ENCODE data around the gene BPIFA2. TPM values are rescaled to one million over a fixed set of nuclear protein-coding genes. Genes with fewer than 3 reads are reported as not detected.

Gene BPIFA2
- total RNA-seq, 2 donors from 2014 or later, result not detected

DNA sequence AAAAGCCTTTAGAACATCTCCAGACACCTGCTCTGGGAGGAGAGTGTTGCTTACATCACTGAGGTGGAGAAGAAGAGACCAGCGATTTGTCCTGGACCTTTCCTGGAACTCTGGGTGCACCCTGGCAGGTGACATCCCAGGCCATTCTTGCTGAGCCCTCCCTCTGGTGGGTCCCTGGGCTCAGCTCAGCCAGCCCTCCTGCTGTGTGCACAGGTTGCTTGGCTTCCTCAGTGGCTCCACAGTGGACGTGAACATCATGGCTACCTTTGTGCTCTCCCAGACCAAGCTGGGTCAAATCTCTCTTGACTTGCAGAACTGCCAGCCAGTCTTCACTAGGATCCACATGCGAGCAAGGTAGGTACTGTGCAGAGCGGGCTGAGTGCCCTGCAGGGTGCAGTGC, 19.9 kb upstream of the BPIFA2 start:
- H3K4me1 Mint-ChIP-seq, result peaks cover 10% of the 10 kb centered on the region
- peak; percentile 33 for DNase-seq
- H3K27ac Mint-ChIP-seq, result no peak overlapping the region
- no peaks in the 10 kb centered on the region for H3K36me3 Mint-ChIP-seq (ENCODE audit: low read depth)
- Histone ChIP-seq H3K27me3 (ENCODE audit: control insufficient read depth, insufficient read depth, low read length, poor library complexity, severe bottlenecking) (peaks cover 24% of the 10 kb centered on the region), H3K4me1 (ENCODE audit: control insufficient read depth, insufficient read depth, low read length) (no peaks in the 10 kb centered on the region), H3K9ac (ENCODE audit: extremely low read depth, low read length, poor library complexity, severe bottlenecking) (no peak overlapping the region), H3K4me3 (ENCODE audit: low read length) (no peak overlapping the region), H3K9me3 (ENCODE audit: control insufficient read depth, low read length) (no peaks in the 10 kb centered on the region), H3K36me3 (ENCODE audit: control insufficient read depth, insufficient read depth, low read length) (no peaks in the 10 kb centered on the region), H3K27ac (ENCODE audit: low read depth, low read length) (no peak overlapping the region)
- peaks cover 5% of the 10 kb centered on the region for H3K9me3 Mint-ChIP-seq
- no peak overlapping the region for H3K4me3 Mint-ChIP-seq
- TF ChIP-seq, protein P1, sequence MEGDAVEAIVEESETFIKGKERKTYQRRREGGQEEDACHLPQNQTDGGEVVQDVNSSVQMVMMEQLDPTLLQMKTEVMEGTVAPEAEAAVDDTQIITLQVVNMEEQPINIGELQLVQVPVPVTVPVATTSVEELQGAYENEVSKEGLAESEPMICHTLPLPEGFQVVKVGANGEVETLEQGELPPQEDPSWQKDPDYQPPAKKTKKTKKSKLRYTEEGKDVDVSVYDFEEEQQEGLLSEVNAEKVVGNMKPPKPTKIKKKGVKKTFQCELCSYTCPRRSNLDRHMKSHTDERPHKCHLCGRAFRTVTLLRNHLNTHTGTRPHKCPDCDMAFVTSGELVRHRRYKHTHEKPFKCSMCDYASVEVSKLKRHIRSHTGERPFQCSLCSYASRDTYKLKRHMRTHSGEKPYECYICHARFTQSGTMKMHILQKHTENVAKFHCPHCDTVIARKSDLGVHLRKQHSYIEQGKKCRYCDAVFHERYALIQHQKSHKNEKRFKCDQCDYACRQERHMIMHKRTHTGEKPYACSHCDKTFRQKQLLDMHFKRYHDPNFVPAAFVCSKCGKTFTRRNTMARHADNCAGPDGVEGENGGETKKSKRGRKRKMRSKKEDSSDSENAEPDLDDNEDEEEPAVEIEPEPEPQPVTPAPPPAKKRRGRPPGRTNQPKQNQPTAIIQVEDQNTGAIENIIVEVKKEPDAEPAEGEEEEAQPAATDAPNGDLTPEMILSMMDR (conservative IDR thresholded peaks at IDR 0.05), result no peak
- peaks cover 28% of the 10 kb centered on the region for H3K27me3 Mint-ChIP-seq (ENCODE audit: insufficient read depth)
- WGBS, 2 experiments (ENCODE audit: insufficient coverage in 1 of 2, insufficient read length in 1 of 2), result 80 to 86% methylated on average over 4 of the region's 4 CpGs

GRCh38 chr20:33154252-33154651, 13.7 kb upstream of the BPIFA2 start:
- H3K27ac Mint-ChIP-seq, result no peak overlapping the region
- no peaks in the 10 kb centered on the region for H3K36me3 ChIP-seq (ENCODE audit: control insufficient read depth, insufficient read depth, low read length)
- H3K9me3 ChIP-seq (ENCODE audit: control insufficient read depth, low read length), result no peaks in the 10 kb centered on the region
- DNase-seq, result no peak
- H3K4me3 Mint-ChIP-seq, result no peak overlapping the region
- no peaks in the 10 kb centered on the region for H3K4me1 ChIP-seq (ENCODE audit: control insufficient read depth, insufficient read depth, low read length)
- H3K9me3 Mint-ChIP-seq, result no peaks in the 10 kb centered on the region
- peaks cover 36% of the 10 kb centered on the region for H3K27me3 Mint-ChIP-seq (ENCODE audit: insufficient read depth)
- H3K4me3 ChIP-seq (ENCODE audit: low read length), result no peak overlapping the region
- no peaks in the 10 kb centered on the region for H3K36me3 Mint-ChIP-seq (ENCODE audit: low read depth)
- TF ChIP-seq, protein P1 (conservative IDR thresholded peaks at IDR 0.05), result no peak
- H3K4me1 Mint-ChIP-seq, result peaks cover 10% of the 10 kb centered on the region
- no peak overlapping the region for H3K27ac ChIP-seq (ENCODE audit: low read depth, low read length)
- H3K9ac ChIP-seq (ENCODE audit: extremely low read depth, low read length, poor library complexity, severe bottlenecking), result no peak overlapping the region
- 90 to 92% methylated on average over 6 of the region's 6 CpGs for WGBS, 2 experiments (ENCODE audit: insufficient coverage in 1 of 2, insufficient read length in 1 of 2)
- H3K27me3 ChIP-seq (ENCODE audit: control insufficient read depth, insufficient read depth, low read length, poor library complexity, severe bottlenecking), result peaks cover 27% of the 10 kb centered on the region

- Histone ChIP-seq H3K27ac (ENCODE audit: low read depth, low read length) (no peak overlapping the region), H3K4me3 (ENCODE audit: low read length) (no peak overlapping the region), H3K4me1 (ENCODE audit: control insufficient read depth, insufficient read depth, low read length) (no peaks in the 10 kb centered on the region), H3K27me3 (ENCODE audit: control insufficient read depth, insufficient read depth, low read length, poor library complexity, severe bottlenecking) (peaks cover 10% of the 10 kb centered on the region), H3K9me3 (ENCODE audit: control insufficient read depth, low read length) (no peaks in the 10 kb centered on the region), H3K36me3 (ENCODE audit: control insufficient read depth, insufficient read depth, low read length) (no peaks in the 10 kb centered on the region), H3K9ac (ENCODE audit: extremely low read depth, low read length, poor library complexity, severe bottlenecking) (no peak overlapping the region)
- H3K4me1 Mint-ChIP-seq, result no peaks in the 10 kb centered on the region
- peak; percentile 41 for DNase-seq
- TF ChIP-seq, protein P1 (conservative IDR thresholded peaks at IDR 0.05), result peak; percentile 50
- peaks cover 27% of the 10 kb centered on the region for H3K27me3 Mint-ChIP-seq (ENCODE audit: insufficient read depth)
- no peak overlapping the region for H3K27ac Mint-ChIP-seq
- H3K9me3 Mint-ChIP-seq, result no peaks in the 10 kb centered on the region
- no peak overlapping the region for H3K4me3 Mint-ChIP-seq
- no peaks in the 10 kb centered on the region for H3K36me3 Mint-ChIP-seq (ENCODE audit: low read depth)
- 81 to 87% methylated on average over 6 to 9 of the region's 9 CpGs for WGBS, 2 experiments (ENCODE audit: insufficient coverage in 1 of 2, insufficient read length in 1 of 2)
Observed at GRCh38 chr20:33158637-33159385, 9.1 kb upstream of the BPIFA2 start.

Data from endodermal cell (in vitro differentiated cells).